Activated CD8-positive, alpha-beta memory T cell treated with anti-CD3 and anti-CD28 coated beads, Interleukin-2, amount 50 U/mL, for 4 hours (primary cell): ENCODE measurements around the gene INHBA.

Experiments used
- DNase-seq: peaks from one replicate; pipeline ENCODE4 v3.0.0-alpha.2; 2020

The INHBA gene

GRCh38 chr7:41685684-41686083, 17.2 kb downstream of the INHBA start:
- no peak for DNase-seq

GRCh38 chr7:41682422-41682821, 20.5 kb downstream of the INHBA start:
- DNase-seq, result no peak

GRCh38 chr7:41679566-41679965, 23.3 kb downstream of the INHBA start:
- no peak for DNase-seq

GRCh38 chr7:41674505-41675023, 28.3 kb downstream of the INHBA start:
- no peak for DNase-seq

GRCh38 chr7:41661596-41661995, 41.3 kb downstream of the INHBA start:
- no peak for DNase-seq

- DNase-seq, result no peak
Measured at GRCh38 chr7:41659539-41659938, 43.4 kb downstream of the INHBA start.

- DNase-seq, result no peak
Measured at GRCh38 chr7:41656366-41656765, 46.5 kb downstream of the INHBA start.

- no peak for DNase-seq
Measured at GRCh38 chr7:41655426-41655825, 47.5 kb downstream of the INHBA start.

- no peak for DNase-seq
Measured at GRCh38 chr7:41652267-41652666, 50.6 kb downstream of the INHBA start.

GRCh38 chr7:41648501-41648900, 54.4 kb downstream of the INHBA start:
- no peak for DNase-seq

- DNase-seq, result no peak
Measured at GRCh38 chr7:41643616-41644015, 59.3 kb downstream of the INHBA start.

- no peak for DNase-seq
Measured at GRCh38 chr7:41641665-41642014, 61.2 kb downstream of the INHBA start.

- DNase-seq, result no peak
Measured at GRCh38 chr7:41641011-41641664, 61.8 kb downstream of the INHBA start.

- DNase-seq, result no peak
Measured at GRCh38 chr7:41640487-41640886, 62.4 kb downstream of the INHBA start.

- DNase-seq, result no peak
Measured at GRCh38 chr7:41637049-41637448, 65.8 kb downstream of the INHBA start.
